Activated CD8-positive, alpha-beta memory T cell treated with anti-CD3 and anti-CD28 coated beads, Interleukin-2, amount 50 U/mL, for 24 hours (primary cell): ENCODE measurements around the gene PTGIS.
A peak's percentile ranks its signal among the peaks of the same experiment; 100 is the strongest.

Experiments
- DNase-seq: peaks from one replicate; pipeline ENCODE4 v3.0.0-alpha.2; 2020; ENCODE audit errors: extremely low read depth

PTGIS gene

DNA sequence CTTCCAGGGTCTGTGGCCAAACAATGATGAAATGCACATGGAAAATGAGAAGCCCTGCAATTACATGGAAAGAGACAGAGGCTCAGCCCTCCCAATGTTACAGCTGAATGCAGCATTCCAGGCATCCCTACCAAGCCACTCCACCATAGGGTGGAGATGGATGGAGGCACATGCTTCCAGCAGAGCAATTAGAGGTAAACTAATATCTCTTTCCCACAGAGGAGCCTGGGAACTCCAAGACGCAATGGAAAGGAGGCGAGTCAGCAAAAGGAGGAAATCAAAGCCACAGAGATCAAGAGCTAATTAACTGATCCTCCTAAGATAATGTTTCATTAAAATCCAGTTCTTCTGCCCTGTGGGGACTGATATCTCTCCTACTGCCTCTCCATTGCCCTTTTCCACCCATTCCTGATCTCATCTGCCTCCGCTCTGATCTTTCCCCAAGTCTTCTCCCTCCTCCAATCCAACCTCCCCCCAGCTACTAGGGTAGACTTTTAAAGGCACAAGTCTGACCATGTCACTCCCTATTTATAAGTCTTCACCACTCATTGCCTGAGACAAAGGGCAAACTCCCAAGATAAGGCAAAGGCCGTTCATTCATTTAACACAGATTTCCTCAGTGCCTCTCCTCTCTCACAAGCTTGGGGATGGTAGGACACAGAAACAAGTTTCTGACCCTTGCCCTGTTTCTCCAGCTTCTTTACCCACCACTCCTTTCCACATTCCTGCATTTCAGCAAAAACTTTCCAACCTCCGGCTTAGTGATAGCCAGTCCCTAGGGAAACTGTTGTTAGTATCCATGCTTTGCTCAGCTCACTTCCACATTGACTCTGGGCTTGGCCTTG, 71.2 kb downstream of the PTGIS start:
- DNase-seq, result no peak

DNA sequence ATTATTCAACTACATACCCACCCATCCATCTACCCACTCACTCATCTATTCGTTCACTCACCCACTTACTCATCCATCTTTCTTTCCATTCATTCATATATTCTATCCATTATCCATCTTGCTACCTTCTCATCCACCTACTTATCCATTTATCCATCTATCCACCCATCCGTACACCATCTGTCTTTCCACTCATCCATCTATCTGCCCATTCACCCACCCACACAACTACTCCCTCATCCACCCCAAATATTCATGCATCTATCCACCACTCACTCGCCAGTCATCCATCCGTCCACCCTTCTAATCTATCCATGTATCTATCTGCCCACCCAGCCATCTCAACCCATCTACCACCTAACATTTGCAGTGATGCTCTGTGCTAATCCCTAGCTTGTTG, 71.9 kb downstream of the PTGIS start:
- no peak for DNase-seq

DNA sequence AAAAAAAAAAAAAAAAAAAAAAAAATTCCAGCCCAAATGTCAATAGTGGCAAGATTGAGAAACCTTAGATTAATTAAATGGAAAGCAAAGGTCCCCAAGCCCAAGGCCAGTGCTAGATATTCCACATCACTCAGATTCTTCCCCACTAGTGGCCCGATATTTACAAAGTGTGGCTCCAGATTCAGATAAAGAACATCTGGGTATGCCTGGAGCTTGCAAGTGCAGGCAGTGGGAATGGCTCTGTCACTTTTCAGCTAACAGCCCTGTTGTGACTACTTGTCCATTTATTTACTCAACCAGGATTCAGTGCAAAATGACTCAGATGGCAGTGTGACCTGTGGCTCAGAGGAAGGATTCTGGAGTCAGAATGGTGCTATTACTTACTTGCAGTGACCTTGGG, 77.2 kb downstream of the PTGIS start:
- DNase-seq, result no peak

DNA sequence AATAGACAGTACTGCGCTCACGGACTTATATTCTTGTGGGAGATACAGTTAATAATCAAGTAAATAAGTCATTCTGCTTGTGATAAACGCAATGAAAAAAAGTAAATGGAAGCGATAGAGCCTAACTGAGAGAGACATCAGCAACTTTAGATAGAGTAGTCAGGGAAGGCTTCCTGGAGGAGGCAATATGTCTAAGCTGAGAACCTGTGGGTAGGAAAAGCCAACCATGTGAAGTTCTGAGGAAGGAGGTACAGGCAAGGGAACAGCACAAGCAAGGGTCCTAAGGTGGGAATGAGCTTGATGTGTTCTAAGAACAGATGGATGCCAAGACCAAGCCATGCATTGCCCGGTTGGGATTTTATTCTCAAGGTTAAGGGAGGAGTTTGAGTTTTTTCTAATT, 78.2 kb downstream of the PTGIS start:
- DNase-seq, result no peak

DNA sequence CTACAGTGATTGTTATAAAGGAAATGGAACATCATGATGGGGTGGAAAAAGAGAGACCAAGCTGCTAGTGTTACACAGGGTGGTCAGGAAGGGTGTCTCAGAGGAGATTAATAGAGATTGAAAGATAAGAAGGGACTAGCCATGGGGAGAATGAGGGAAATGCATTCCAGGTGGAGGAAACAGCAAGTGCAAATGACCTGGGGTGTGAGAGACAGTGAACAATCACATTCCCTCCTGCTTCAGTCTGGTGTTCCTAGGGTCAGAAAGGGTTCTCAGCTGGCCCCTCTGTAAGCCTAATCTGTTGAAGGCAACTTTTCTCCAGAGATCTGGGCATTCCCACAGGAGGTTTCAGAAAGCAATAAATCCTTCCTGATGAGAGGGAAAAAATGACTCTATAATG, 81.9 kb downstream of the PTGIS start:
- DNase-seq, result no peak

DNA sequence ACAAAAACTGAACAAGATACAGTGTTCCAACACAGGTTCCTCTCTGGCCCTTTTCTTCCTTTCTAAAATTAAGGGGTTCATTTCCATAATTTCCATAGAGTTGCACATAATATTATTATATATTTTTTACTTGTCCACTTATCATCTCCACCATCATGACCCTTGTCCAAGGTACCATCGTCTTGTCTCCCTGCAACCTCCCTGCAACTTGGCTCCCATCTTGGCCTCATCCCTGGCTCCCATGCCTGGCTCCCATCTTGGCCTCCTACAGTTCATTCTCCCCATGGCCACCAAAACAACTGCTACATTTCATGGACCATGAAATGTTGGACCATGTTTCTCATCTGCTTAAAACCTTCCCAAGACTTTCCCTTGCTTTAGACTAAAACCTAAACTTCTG, 82.4 kb downstream of the PTGIS start:
- DNase-seq, result no peak

DNA sequence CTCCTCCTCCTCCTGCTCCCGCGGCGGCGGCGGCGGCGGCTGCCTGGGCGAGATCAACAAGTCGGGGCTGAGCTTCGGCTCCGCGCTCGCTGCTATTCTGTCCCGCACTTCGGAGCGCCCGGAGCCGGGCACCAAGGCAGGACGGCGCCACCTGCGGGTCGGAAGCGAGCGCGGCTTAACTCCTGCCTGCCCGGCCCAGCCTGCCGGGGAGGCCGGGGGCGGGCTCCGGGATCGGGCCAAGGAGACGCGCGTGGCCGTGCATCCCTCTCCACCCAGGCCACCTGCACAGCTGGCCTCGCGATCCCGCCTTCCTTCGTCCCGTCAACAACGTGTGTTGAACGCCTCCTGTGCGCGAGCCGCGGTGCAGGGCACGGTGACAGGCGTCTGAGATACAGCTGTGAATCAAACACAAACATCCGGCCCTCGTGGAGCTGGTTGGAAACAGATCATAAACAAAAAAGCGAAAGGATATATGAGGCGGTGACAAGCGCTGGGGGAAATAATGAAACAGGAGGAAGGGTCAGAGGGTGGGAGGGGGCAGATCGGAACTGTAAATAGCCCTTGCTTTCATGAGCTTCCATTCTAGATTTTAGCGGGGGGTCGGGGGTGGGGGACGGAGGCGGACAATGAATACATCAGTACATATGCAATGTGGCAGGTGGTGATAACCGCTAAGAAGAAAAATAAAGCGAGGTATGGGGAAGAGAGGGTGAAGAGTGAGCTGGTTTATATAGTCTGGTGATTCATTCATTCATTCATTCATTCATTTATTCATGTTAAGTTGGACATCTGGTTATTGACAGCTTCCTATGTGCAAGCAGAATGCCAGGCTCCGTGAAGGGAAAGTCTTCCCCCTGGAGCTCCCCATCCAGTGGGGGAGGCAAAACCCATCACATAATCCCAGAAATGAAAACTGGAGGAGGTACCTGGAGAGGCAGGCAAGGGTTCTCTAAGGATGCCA, 83.5 kb downstream of the PTGIS start:
- peak; percentile 19 for DNase-seq

DNA sequence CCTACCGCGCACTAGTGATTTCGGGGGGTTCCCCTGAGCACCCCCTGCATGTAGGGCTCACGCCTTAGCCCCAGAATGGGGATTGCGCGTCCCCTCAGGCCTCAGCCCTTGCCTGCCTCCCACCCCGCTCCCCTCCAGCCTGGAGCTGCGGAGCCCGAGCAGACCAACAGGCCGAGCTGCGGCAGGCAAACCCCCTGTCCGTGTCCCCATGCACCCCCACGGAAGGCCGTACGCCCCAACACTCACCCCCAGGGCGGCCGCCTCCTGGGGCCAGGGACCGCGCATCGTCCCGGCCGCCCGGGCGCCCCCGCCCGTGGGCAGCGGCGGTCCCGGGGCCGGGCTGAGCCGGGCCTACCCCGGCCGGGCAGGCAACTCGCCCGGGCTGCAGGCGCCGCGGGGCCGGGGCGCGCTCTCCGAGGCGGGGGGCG, 84.2 kb downstream of the PTGIS start:
- DNase-seq, result no peak

DNA sequence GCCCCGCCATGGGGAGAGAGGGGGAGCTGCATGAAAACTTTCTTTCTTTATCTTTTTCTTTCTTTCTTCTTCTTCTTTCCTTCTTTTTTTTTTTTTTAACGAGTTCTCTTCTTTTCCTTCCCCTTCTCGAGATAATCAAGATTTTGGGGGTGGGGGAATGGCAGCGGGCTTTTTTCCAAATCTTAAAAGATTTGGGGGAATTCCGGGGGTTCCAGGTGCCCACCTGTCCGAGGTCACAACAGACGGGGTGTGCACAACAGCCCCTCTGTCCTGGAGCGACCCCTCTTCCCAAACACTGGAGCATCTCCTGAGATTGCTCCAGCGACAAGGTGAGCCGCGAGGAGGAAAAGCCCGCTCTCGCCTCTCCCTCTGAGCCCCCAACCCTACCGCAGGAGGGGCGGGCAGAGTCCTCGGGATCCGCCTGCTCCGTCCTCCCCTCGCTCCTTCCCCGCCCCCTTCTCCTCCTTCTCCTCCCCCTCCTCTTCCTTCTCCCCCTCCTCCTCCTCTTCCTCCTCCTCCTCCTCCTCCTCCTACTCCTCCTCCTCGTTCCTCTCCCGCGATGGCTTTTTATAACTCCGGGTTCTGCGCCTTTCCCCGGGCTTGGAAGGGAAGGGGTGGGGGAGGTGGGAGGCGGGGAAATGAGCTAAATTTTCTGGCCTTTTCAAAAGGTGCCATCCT, 84.8 kb downstream of the PTGIS start:
- DNase-seq, result no peak

DNA sequence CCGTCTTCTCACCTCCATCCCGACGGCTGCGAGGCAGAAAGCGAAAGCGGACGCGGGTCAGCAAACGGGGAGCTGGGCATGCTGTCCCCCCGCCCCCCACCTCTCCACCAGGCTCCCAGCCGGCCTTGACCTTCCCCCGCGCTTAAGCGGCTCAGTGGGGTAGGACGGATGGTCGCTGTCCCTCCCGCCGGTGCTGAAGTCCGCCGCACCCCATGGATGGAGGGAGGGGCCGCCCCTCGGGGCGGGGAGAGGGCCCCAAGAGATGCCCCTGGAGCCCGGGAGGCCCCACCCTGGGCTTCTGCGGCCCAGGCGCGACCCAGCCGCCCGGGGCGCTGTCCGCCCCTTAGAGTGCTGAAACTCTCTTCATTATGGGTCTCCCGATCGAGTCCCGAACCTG, 85.3 kb downstream of the PTGIS start, which contains the start of gene KCNB1:
TSS of gene KCNB1 (minus strand) at position 48 of the 397 bp plus-strand sequence. CDS start 188 bp downstream, outside the sequence.
- no peak for DNase-seq

DNA sequence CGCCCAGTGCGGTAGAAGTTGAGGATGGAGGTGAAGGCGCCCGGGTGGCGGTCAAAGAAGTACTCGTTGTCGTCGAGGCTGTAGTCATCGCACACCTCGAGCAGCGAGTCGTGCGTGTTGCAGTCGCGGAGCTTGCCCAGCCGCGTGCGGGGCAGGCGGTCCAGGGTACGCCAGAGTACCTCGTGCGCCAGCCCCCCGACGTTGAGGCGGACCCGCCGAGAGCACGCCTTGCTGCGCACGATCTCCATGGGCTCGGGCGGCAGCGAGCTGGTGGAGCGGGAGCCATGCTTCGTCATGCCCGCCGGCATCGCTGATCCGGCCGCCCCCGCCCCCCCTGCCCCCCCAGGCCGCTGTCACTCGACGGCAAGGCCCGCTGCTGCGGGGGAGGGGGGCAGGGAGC, 85.8 kb downstream of the PTGIS start:
- DNase-seq, result no peak

DNA sequence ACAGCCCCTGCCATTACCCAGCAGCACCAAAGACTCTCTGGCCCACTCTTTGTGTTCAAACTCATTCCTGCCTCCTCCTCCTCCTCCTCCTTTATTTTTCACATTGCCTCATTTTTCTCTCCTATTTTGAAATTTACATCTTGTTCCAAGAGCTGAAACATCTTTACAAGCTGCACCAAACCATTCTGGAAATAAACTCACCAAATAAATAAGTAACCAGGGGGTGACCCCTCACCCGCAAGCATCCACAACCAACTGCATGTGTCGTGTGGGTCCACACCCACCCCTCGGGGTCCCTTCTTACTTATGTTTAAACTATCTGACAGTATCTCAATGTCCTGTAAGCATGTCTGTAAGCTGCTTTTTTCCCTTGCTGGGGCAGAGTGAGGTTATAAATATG, 86.8 kb downstream of the PTGIS start:
- no peak for DNase-seq

DNA sequence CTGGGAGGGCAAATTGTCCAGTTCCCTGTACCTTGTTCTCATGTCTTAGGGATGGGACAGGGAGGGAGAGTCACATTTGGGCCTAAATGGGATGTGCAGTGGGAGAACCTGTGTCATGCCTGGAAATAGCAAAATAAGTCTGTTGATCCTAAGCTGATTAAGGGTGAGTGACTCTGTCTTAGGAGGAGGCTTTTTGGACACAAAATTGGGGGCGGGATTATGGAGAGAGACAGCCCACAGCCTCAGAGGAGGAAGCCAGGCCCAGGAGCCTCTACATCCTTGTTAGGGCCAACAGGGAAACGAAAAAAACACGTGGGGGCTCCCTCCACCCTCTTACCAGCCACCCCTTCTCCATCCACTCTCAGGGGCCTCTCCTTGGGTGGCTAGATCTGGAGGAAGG, 87.7 kb downstream of the PTGIS start:
- DNase-seq, result no peak

DNA sequence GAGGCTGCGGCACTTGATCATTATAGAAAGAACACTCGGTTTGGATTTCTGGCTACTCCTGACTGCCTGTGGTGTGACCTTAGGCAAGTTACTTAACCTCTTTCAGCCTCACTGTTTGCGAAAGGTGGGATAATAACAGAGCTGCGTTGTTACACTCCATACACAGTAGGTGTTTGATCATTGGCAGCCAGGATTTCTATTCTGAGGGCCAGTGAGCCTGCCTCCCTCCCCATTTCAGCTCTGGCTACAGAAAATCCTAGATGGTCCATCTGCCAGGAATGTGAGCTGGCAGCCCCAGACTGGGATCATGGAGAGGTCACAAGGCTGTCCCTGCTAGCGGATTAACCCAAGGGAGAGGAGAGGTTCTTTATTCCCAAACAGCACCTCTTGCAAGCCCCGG, 88.2 kb downstream of the PTGIS start:
- no peak for DNase-seq

DNA sequence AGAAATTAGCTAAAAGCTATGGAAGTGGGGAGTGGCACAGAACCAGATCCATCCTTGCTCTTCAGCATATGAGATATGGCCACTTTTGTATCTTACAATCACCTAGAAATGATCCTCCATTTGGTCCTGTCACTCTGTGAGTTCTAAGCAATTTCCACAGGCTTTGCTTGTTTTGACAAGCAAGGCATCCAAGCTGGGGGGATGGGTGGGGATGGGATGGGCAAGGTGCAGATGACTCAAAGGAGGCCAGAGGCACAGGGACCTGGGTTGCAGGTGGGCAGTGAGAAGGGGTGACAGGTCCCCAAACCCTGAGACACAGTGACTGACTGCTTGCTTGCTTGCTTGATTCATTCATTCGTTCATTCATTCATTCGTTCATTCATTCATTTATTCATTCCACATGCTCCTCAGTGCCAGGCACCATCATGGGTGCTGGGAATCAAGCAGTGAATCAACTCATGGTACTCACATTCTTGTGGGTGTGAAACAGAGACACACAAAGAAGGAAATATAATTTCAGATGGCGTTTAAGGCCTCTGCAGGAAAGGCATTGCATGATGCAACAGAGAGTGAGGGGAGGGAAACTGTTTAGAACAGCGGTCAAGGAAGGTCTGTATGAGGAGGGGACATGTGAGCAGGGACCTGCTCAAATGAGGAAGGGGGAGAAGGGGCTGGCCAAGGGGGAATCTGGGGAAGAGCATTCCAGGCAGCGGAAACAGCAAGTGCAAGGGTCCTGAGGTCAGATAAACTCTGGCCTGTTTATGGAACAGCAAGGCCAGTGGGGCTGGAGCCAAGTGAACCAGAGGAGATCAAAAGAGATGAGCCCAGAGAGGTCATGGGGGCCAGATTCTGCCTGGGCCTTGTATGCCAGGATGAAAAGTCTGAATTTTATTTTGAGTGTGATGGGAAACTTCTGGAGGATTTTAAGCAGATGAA, 88.9 kb downstream of the PTGIS start:
- DNase-seq, result no peak

DNA sequence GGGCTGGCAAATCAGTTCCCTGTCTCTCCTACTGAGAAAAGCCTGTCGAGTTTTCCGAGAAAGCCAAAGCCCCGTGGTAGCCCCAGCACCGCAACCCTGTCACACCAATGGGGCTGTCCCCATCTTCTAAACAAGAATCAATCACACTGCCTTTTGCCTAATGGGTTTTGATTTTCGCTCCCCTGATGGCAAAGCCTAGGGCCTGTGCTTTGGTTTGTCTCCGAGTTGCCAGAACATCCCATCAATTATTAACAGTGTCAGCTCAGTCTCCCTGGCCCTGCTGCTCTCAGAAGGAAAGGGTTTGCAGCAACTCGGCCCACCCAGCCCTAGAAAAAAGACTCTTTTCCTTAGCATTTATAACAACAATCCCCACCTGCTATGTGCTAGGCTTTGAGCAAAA, 89.7 kb downstream of the PTGIS start:
- DNase-seq, result no peak

DNA sequence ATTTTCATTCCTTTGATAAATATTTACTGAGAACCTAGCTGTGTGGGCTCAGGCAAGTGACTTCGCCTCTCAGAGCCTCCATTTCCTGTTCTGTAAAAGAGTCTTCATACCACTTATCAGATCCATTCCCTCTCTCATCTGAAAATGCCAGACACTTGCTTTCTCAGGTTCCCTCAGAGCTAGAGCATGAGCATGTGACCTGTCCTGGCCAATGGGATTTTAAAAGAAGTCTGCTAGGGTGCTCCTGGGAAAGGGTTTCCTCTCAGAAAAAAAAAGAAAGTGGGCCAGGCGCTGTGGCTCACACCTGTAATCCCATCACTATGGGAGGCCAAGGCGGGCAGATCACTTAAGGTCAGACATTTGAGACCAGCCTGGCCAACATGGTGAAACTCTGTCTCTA, 90.7 kb downstream of the PTGIS start:
- no peak for DNase-seq

DNA sequence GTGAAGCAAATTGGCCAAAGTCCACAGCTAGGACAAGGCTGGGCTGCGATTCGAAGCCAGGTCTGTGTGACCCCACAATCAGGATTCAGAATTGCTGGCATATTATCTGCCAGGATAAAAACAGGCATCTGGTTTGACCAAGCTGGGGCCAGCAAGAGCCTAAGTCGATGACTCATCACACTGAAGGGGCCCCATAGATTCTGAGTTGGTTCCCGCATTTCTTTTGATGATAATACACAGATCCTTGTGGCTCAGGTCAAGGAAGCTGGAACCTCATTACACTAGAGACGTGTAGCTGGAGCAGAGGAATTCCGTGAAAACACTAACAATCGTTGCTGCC, 92.0 kb downstream of the PTGIS start:
- no peak for DNase-seq

DNA sequence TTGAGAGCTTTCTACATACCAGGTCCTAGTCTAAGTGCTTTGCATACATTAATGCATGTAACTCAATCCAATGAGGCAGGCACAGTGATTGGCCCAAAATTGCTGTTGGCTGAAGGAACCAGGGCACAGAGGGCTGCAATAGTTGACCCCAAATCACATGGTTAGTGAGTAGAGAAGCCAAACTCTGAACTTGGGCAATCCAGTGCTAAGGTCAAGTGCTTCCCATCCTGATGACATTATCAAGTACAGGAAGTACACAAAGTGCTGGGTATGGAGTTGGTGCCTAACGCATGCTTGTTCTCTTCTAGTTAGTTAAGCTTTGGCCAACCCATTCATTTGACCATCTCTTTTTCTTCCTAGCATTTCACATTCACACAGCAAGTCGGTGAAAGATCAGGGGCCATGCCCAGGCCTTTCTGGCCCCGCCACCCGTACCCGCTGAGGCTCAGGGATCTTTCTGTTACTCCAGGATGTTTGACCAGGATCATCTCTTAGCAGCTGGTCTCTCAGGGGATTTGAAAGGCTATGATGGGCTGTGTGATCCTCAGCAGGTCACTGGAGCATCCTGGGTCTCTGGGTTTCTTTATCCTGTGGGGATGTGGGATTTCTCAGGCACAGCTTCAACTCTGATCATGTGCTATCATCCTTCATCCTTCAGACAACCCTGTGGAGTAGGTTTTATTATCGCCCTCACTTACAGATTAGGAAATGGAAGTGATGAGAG, 92.5 kb downstream of the PTGIS start:
- DNase-seq, result no peak

DNA sequence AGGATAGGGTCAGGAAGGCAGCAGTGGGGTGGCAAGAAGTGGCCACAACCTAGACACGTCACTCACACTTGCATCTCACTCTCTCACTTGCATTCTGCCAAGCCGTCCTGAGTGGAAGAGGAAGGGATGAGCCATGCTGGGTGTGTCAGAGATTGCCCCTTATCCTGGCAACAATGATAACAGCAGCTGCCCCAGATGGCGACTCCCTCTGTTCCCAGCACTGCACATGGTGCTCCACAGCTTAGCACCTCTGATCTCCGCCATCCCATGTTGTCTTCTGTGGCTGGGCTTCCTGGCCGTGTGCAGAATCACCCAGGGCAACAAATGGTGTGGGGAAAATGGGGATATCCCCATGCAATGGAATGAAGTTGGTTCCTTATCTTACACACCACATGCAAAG, 96.5 kb downstream of the PTGIS start:
- no peak for DNase-seq

DNA sequence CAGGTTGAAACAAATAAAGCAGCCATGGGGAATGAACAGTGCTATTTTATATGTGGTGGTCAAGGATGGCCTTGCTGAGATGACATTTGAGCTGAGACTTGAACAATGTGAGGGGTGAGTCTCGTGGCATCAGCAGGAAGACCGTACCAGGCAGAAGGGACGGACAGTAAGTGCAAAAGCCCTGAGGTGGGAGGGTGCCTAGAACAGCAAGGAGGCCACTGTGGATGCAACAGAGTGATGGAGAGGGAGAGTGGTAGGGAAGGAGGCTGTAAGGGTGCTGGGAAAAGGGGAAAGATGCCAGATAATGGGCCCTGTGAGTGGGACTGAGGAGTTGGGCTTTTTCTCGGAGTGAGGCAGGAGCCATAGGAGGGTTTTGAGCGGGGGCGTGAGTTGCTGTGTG, 97.0 kb downstream of the PTGIS start:
- DNase-seq, result no peak
